ENCODE results near the gene EIF4A3.

EIF4A3 gene

DNA sequence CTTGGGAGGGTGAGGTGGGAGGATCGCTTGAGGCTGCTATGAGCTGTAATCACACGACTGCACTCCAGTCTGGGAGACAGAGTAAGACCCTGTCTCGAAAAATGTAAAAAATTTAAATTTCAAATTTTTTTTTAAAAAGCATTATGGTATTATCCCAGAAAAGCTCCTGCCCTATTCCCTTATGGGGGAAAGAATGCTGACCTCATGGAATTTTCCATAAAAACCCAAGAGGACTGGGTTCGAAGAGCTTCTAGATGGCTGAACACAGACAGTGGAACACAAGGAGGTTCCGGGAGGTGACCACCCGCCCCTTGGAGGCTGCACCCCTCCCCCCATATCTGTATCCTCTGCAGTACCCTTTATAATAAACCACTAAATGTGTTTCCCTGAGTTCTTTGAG lies 4.0 kb downstream of the EIF4A3 start:
- H3K9me3 ChIP-seq (ENCODE audit: insufficient read depth, low read length, severe bottlenecking), result no peaks in the 10 kb centered on the region
- H2AFZ ChIP-seq (ENCODE audit: low read depth, low read length), result no peak overlapping the region
- no peak overlapping the region for H3K9ac ChIP-seq (ENCODE audit: low read depth, low read length)
- peak overlapping the region; percentile 37; the same call in 1 of the 2 replicates for H3K4me2 ChIP-seq (ENCODE audit: insufficient read depth, low read length)
- no peak for TF ChIP-seq EZH2 (IDR thresholded peaks at IDR 0.05; ENCODE audit: borderline replicate concordance, low read depth, low read length, severe bottlenecking)
- TF ChIP-seq CTCF (IDR thresholded peaks at IDR 0.05; ENCODE audit: borderline replicate concordance, extremely low read depth, low read length, poor library complexity, severe bottlenecking), result no peak
- H3K27me3 ChIP-seq (ENCODE audit: insufficient read depth, low read length, poor library complexity), result no peaks in the 10 kb centered on the region
- no peak overlapping the region for H3K27ac ChIP-seq (ENCODE audit: low read length)
- DNase-seq (no peak), ATAC-seq (ENCODE audit: insufficient read depth, low read depth) (no peak)
- no peak overlapping the region for H3K4me3 ChIP-seq (ENCODE audit: low read depth in 1 of 2, low read length in 2 of 2)
- H3K4me1 ChIP-seq (ENCODE audit: insufficient read depth, low read length), result peaks cover 37% of the 10 kb centered on the region
- peaks cover 62% of the 10 kb centered on the region for H3K79me2 ChIP-seq (ENCODE audit: insufficient read depth, low read length)
- H3K36me3 ChIP-seq (ENCODE audit: insufficient read depth, low read length), result peaks cover 78% of the 10 kb centered on the region
- H4K20me1 ChIP-seq (ENCODE audit: insufficient read depth, low read length), result peaks cover 55% of the 10 kb centered on the region

- Histone ChIP-seq H3K27me3 (ENCODE audit: insufficient read depth, low read length, poor library complexity) (no peaks in the 10 kb centered on the region), H4K20me1 (ENCODE audit: insufficient read depth, low read length) (peaks cover 54% of the 10 kb centered on the region), H3K4me3 (ENCODE audit: low read depth in 1 of 2, low read length in 2 of 2) (no peak overlapping the region), H3K79me2 (ENCODE audit: insufficient read depth, low read length) (peaks cover 51% of the 10 kb centered on the region), H3K36me3 (ENCODE audit: insufficient read depth, low read length) (peaks cover 91% of the 10 kb centered on the region), H3K9me3 (ENCODE audit: insufficient read depth, low read length, severe bottlenecking) (no peaks in the 10 kb centered on the region), H3K9ac (ENCODE audit: low read depth, low read length) (no peak overlapping the region; the same call in 1 of the 2 replicates), H3K27ac (ENCODE audit: low read length) (no peak overlapping the region), H2AFZ (ENCODE audit: low read depth, low read length) (no peak overlapping the region), H3K4me2 (ENCODE audit: insufficient read depth, low read length) (no peak overlapping the region), H3K4me1 (ENCODE audit: insufficient read depth, low read length) (peaks cover 36% of the 10 kb centered on the region)
- TF ChIP-seq CTCF (IDR thresholded peaks at IDR 0.05; ENCODE audit: borderline replicate concordance, extremely low read depth, low read length, poor library complexity, severe bottlenecking) (no peak), EZH2 (IDR thresholded peaks at IDR 0.05; ENCODE audit: borderline replicate concordance, low read depth, low read length, severe bottlenecking) (no peak)
- DNase-seq (no peak), ATAC-seq (ENCODE audit: insufficient read depth, low read depth) (no peak)
Measured at GRCh38 chr17:80141463-80142165, 5.3 kb downstream of the EIF4A3 start.

- TF ChIP-seq CTCF (IDR thresholded peaks at IDR 0.05; ENCODE audit: borderline replicate concordance, extremely low read depth, low read length, poor library complexity, severe bottlenecking) (no peak), EZH2 (IDR thresholded peaks at IDR 0.05; ENCODE audit: borderline replicate concordance, low read depth, low read length, severe bottlenecking) (no peak)
- H3K9me3 ChIP-seq (ENCODE audit: insufficient read depth, low read length, severe bottlenecking), result no peaks in the 10 kb centered on the region
- no peak for ATAC-seq (ENCODE audit: insufficient read depth, low read depth)
- H3K27me3 ChIP-seq (ENCODE audit: insufficient read depth, low read length, poor library complexity), result no peaks in the 10 kb centered on the region
- peaks cover 24% of the 10 kb centered on the region for H3K79me2 ChIP-seq (ENCODE audit: insufficient read depth, low read length)
- no peak overlapping the region for H3K27ac ChIP-seq (ENCODE audit: low read length)
- H3K4me3 ChIP-seq (ENCODE audit: low read depth in 1 of 2, low read length in 2 of 2), result no peak overlapping the region
- DNase-seq, result no peak
- peaks cover 13% of the 10 kb centered on the region; the same call in 1 of the 2 replicates for H3K4me1 ChIP-seq (ENCODE audit: insufficient read depth, low read length)
- H3K36me3 ChIP-seq (ENCODE audit: insufficient read depth, low read length), result peaks cover 99% of the 10 kb centered on the region
- H3K9ac ChIP-seq (ENCODE audit: low read depth, low read length), result no peak overlapping the region
- H3K4me2 ChIP-seq (ENCODE audit: insufficient read depth, low read length), result no peak overlapping the region
- H2AFZ ChIP-seq (ENCODE audit: low read depth, low read length), result no peak overlapping the region
- H4K20me1 ChIP-seq (ENCODE audit: insufficient read depth, low read length), result peaks cover 27% of the 10 kb centered on the region
Measured at GRCh38 chr17:80138856-80139426, 8.0 kb downstream of the EIF4A3 start.

Measured in DND-41 (cell line).